SK-N-SH (cell line): Measurements from ENCODE around the gene CENPF. TPM values are rescaled to one million over a fixed set of nuclear protein-coding genes. Genes with fewer than 3 reads are reported as not detected.

ENCODE experiments used
- CTCF ChIA-PET: fragments of 300-600, 350-600 bp; formaldehyde crosslinking; extraction: SDS; loops from one replicate; lab custom pipeline; 2021; lab: Yijun Ruan, JAX
- POLR2A ChIA-PET: fragments of 350-600 bp; sonication (Branson Sonifier 250); formaldehyde crosslinking; extraction: SDS; loops from one replicate; lab custom pipeline; 2020; ENCODE audit warnings: antibody characterized with exemption, inconsistent platforms; lab: Yijun Ruan, JAX
- DNase-seq: peaks from one replicate; pipeline ENCODE4 v3.0.0; 2012
- H2AFZ ChIP-seq: fragments of 200-600 bp; sonication (generic); 2 replicates; pipeline ENCODE4 v1.8.1; 2016; ENCODE audit warnings: antibody characterized with exemption, mild to moderate bottlenecking, low read depth
- H3F3A ChIP-seq: fragments of 200-600 bp; sonication (generic); replicated peaks from 2 replicates; pipeline ENCODE3; 2016; ENCODE audit warnings: antibody characterized with exemption, mild to moderate bottlenecking; ENCODE audit not compliant: insufficient read depth
- H3K27ac ChIP-seq, 2 experiments: fragments of 200-500 bp in 1 of 2; fragments of 200-600 bp in 1 of 2; sonication (Bioruptor generic) in 1 of 2; sonication (generic), shearing (Covaris generic) in 1 of 2; 2 replicates each; pipeline versions ENCODE4 v1.5.1 to v1.6.1; 2014 to 2016; ENCODE audit warnings: low read depth in 2 of 2, inconsistent platforms in 1 of 2, low read length in 1 of 2, mild to moderate bottlenecking in 1 of 2, mixed read lengths in 1 of 2
- H3K27me3 ChIP-seq: fragments of 200-600 bp; sonication (generic), shearing (Covaris generic); 2 replicates; pipeline ENCODE4 v1.6.1; 2016; ENCODE audit warnings: mixed run types; ENCODE audit not compliant: insufficient read depth
- H3K36me3 ChIP-seq, 2 experiments: fragments of 200-500 bp in 1 of 2; fragments of 200-600 bp in 1 of 2; sonication (Bioruptor generic) in 1 of 2; sonication (generic) in 1 of 2; replicated peaks in 1 of 2; 2 replicates each; pipeline versions ENCODE3 to v1.5.1; 2014 to 2016; ENCODE audit warnings: low read length in 1 of 2, mild to moderate bottlenecking in 1 of 2; ENCODE audit not compliant: insufficient read depth in 2 of 2, control insufficient read depth in 1 of 2
- H3K4me1 ChIP-seq, 2 experiments: fragments of 200-500 bp in 1 of 2; fragments of 200-600 bp in 1 of 2; sonication (Bioruptor generic) in 1 of 2; sonication (generic), shearing (Covaris generic) in 1 of 2; 2 replicates each; pipeline versions ENCODE4 v1.5.1 to v1.6.1; 2014 to 2016; ENCODE audit warnings: low read depth in 1 of 2, low read length in 1 of 2, mixed run types in 1 of 2; ENCODE audit not compliant: insufficient read depth in 2 of 2, control insufficient read depth in 1 of 2
- H3K4me2 ChIP-seq: fragments of 200-600 bp; sonication (generic), shearing (Covaris generic); 2 replicates; pipeline ENCODE4 v1.6.1; 2017; ENCODE audit warnings: mixed run types
- H3K4me3 ChIP-seq, 2 experiments: fragments of 200-500 bp in 1 of 2; fragments of 200-600 bp in 1 of 2; sonication (Bioruptor generic) in 1 of 2; sonication (generic), shearing (Covaris generic) in 1 of 2; 2 replicates each; pipeline versions ENCODE4 v1.5.1 to v1.8.1; 2014 to 2016; ENCODE audit warnings: low read depth in 2 of 2, inconsistent platforms in 1 of 2, low read length in 1 of 2, mild to moderate bottlenecking in 1 of 2, mixed read lengths in 1 of 2, moderate library complexity in 1 of 2
- H3K79me2 ChIP-seq: fragments of 200-600 bp; sonication (generic); 2 replicates; pipeline ENCODE4 v1.8.1; 2017; ENCODE audit warnings: mild to moderate bottlenecking; ENCODE audit not compliant: insufficient read depth
- H3K9ac ChIP-seq: fragments of 200-600 bp; sonication (generic); 2 replicates; pipeline ENCODE4 v1.6.1; 2017; ENCODE audit warnings: mixed run types
- H3K9me2 ChIP-seq: fragments of 200-600 bp; sonication (generic); 2 replicates; pipeline ENCODE4 v1.6.1; 2017; ENCODE audit warnings: mixed run types
- H3K9me3 ChIP-seq: fragments of 200-600 bp; sonication (generic); 2 replicates; pipeline ENCODE4 v1.6.1; 2017; ENCODE audit warnings: mixed run types, mild to moderate bottlenecking, moderate library complexity
- H4K20me1 ChIP-seq: fragments of 200-600 bp; sonication (generic); 2 replicates; pipeline ENCODE4 v1.6.1; 2017; ENCODE audit warnings: mild to moderate bottlenecking, mixed run types; ENCODE audit not compliant: insufficient read depth
- ELF1 ChIP-seq: IDR thresholded peaks from 2 replicates; pipeline ENCODE4 v1.4.0; 2012
- EZH2phosphoT487 ChIP-seq: fragments of 200-600 bp; sonication (generic); IDR thresholded peaks from 2 replicates; pipeline ENCODE4 v1.6.1; 2017; ENCODE audit warnings: low read depth, mixed run types, mild to moderate bottlenecking, antibody characterized with exemption, moderate library complexity, borderline replicate concordance
- FOSL2 ChIP-seq: IDR thresholded peaks from 2 replicates; pipeline ENCODE4 v1.4.0; 2012; ENCODE audit warnings: low read depth, mild to moderate bottlenecking, moderate library complexity, borderline replicate concordance
- FOXM1 ChIP-seq: IDR thresholded peaks from 2 replicates; pipeline ENCODE4 v1.4.0; 2012; ENCODE audit warnings: low read depth, mild to moderate bottlenecking
- JUND ChIP-seq: IDR thresholded peaks from 2 replicates; pipeline ENCODE4 v1.4.0; 2012
- MAX ChIP-seq: IDR thresholded peaks from 2 replicates; pipeline ENCODE4 v1.4.0; 2012; ENCODE audit warnings: low read depth
- NFIC ChIP-seq: IDR thresholded peaks from 2 replicates; pipeline ENCODE4 v1.4.0; 2012; ENCODE audit warnings: borderline replicate concordance
- PBX3 ChIP-seq: IDR thresholded peaks from 2 replicates; pipeline ENCODE4; 2012
- POLR2AphosphoS5 ChIP-seq: IDR thresholded peaks from 2 replicates; pipeline ENCODE4 v1.6.1; 2012; ENCODE audit warnings: low read depth, low read length
- RAD21 ChIP-seq: IDR thresholded peaks from 2 replicates; pipeline ENCODE4 v1.6.1; 2012; ENCODE audit warnings: mild to moderate bottlenecking, low read length
- RCOR1 ChIP-seq: fragments of 150-350 bp; IDR thresholded peaks from 2 replicates; pipeline ENCODE4 v1.6.1; 2017; ENCODE audit warnings: antibody characterized with exemption, low read length
- RFX5 ChIP-seq: IDR thresholded peaks from 2 replicates; pipeline ENCODE4 v1.6.1; 2012; ENCODE audit warnings: mild to moderate bottlenecking, improper control_type of control experiment, low read length
- TAF1 ChIP-seq: IDR thresholded peaks from 2 replicates; pipeline ENCODE4 v1.6.1; 2012; ENCODE audit warnings: low read depth, mild to moderate bottlenecking, low read length, moderate library complexity, borderline replicate concordance
- TCF12 ChIP-seq: IDR thresholded peaks from 2 replicates; pipeline ENCODE4 v1.4.0; 2012
- USF1 ChIP-seq: IDR thresholded peaks from 2 replicates; pipeline ENCODE4 v1.4.0; 2012; ENCODE audit warnings: low read depth, borderline replicate concordance
- YY1 ChIP-seq: IDR thresholded peaks from 2 replicates; pipeline ENCODE4 v1.4.0; 2012; ENCODE audit warnings: low read depth, mild to moderate bottlenecking
- ZBTB33 ChIP-seq: IDR thresholded peaks from 2 replicates; pipeline ENCODE4 v1.4.0; 2012; ENCODE audit warnings: low read depth, borderline replicate concordance
- WGBS: methylation state at CpG from one replicate; pipeline ENCODE4 v1.1.6; 2017; ENCODE audit warnings: low lambda C conversion rate; 5-methylcytosine and 5-hydroxymethylcytosine counted together
- polyA plus RNA-seq, 3 experiments: library from polyadenylated mRNA; depleted of rRNA; stranded (reverse); fragments of >200 nt; gene quantifications; 2 replicates each; pipeline ENCODE4 v1.2.3, GENCODE V29; 2012

Gene CENPF
- polyA plus RNA-seq, 1 of the 3 experiments (the other 2 are of a cell fraction) = 14.5 TPM

- H2AFZ ChIP-seq = no peak overlapping the region
- TF ChIP-seq RAD21 = no peak
- TF ChIP-seq NFIC = no peak
- no peak for TF ChIP-seq POLR2AphosphoS5
- TF ChIP-seq TAF1 = no peak
- no peak for TF ChIP-seq FOSL2
- no peak for TF ChIP-seq YY1
- TF ChIP-seq EZH2phosphoT487 = no peak
- TF ChIP-seq ZBTB33 = no peak
- no peak for TF ChIP-seq FOXM1
- no peak for TF ChIP-seq PBX3
- TF ChIP-seq RCOR1 = no peak
- no peak for TF ChIP-seq RFX5
- TF ChIP-seq ELF1 = no peak
- no peak for TF ChIP-seq USF1
- TF ChIP-seq MAX = no peak
- TF ChIP-seq TCF12 = no peak
- TF ChIP-seq, all 33 proteins: peak for 0
These were observed 54.3 kb downstream of the CENPF start for GRCh38 chr1:214657299-214657698.

GRCh38 chr1:214658175-214658574 lies 55.2 kb downstream of the CENPF start:
- Histone ChIP-seq H3K27ac (no peak overlapping the region), H3K4me3 (no peak overlapping the region), H3K36me3 (peaks cover 67 to 72% of the 10 kb centered on the region in 2 experiments), H3K4me1 (no peaks in the 10 kb centered on the region; a peak in 1 of 4 replicates), H4K20me1 (no peaks in the 10 kb centered on the region), H2AFZ (no peak overlapping the region)
- no peak for DNase-seq
- POLR2A ChIA-PET = no interaction called here
- no peak for TF ChIP-seq JUND
- TF ChIP-seq, all 33 proteins: peak for 0
- CTCF ChIA-PET = interaction anchor here (0.8 to 1.7 kb wide), 3 partner anchors 12 to 488 kb away, joined by 3 to 4 read pairs (median 3); no protein-coding TSS in a partner anchor
- no peaks in the 10 kb centered on the region for H3K9me2 ChIP-seq
- H3K27me3 ChIP-seq = no peaks in the 10 kb centered on the region
- WGBS = 89% methylated on average over 1 of the region's 1 CpG
- H3K4me2 ChIP-seq = no peak overlapping the region
- peaks cover 9% of the 10 kb centered on the region for H3F3A ChIP-seq
- H3K79me2 ChIP-seq = peaks cover 5% of the 10 kb centered on the region; the same call in 1 of the 2 replicates
- H3K9ac ChIP-seq = no peak overlapping the region
- H3K9me3 ChIP-seq = no peaks in the 10 kb centered on the region

More at GRCh38 chr1:214657299-214657698, 54.3 kb downstream of the CENPF start:
- H3K4me3 ChIP-seq = no peak overlapping the region
- 92% methylated on average over 2 of the region's 2 CpGs for WGBS
- no peaks in the 10 kb centered on the region; a peak in 1 of 4 replicates for H3K4me1 ChIP-seq
- no peak overlapping the region for H3K9ac ChIP-seq
- H4K20me1 ChIP-seq = no peaks in the 10 kb centered on the region
- CTCF ChIA-PET = no interaction called here
- H3K9me2 ChIP-seq = no peaks in the 10 kb centered on the region
- H3K9me3 ChIP-seq = no peaks in the 10 kb centered on the region
- H3F3A ChIP-seq = peaks cover 9% of the 10 kb centered on the region
- H3K27me3 ChIP-seq = no peaks in the 10 kb centered on the region
- H3K27ac ChIP-seq = no peak overlapping the region
- POLR2A ChIA-PET = no interaction called here
- peaks cover 72 to 76% of the 10 kb centered on the region in 2 experiments for H3K36me3 ChIP-seq
- no peak overlapping the region for H3K4me2 ChIP-seq
- H3K79me2 ChIP-seq = peaks cover 5% of the 10 kb centered on the region; the same call in 1 of the 2 replicates
- no peak for DNase-seq
